Measurements from ENCODE around the gene PPM1E. TPM values are rescaled to one million over a fixed set of nuclear protein-coding genes. Genes with fewer than 3 reads are reported as not detected.

The PPM1E gene
- total RNA-seq, 1 experiment from 2014 or later: 7.1 TPM

DNA sequence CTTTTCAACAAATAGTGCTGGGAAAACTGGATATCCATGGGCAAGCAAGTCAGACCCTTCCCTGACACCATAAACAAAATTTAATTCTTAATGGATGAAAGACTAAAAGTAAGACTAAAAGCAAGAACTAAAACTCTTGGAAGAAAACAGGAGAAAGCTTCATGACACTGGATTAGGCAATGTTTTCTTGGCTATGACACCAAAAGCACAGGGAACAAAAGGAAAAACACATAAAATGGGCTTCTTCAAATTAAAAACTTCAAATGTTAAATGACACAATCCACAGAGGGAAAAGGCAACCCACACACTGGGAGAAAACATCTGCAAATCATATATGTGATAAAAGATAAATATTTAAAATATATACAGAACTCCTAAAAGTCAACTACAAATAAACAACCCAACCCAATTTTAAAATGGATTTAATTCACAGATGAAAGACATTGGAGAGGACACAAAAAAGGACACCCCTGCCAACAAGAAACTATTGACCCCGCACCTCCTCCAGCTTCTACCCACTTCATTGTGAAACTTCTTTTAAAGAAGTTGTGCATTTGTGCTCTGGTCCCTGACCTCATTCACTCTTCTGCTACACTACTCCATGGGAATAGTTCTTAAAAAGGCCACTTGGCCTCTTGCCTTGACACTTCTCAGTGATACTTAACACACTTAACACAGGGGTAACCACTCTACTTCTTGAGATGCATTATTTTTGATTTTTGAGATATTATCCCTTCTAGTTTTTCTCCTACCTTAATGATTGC, 270.7 kb downstream of the PPM1E start:
- H3K4me1 Mint-ChIP-seq: no peaks in the 10 kb centered on the region
- H3K9ac ChIP-seq (ENCODE audit: extremely low read depth, insufficient read length, low read length): no peak overlapping the region

More for the DNA sequence above, 270.7 kb downstream of the PPM1E start:
- Mint-ChIP-seq H3K4me3 (no peak overlapping the region; a peak in 1 of 5 replicates), H3K9me3 (no peaks in the 10 kb centered on the region; a peak in 2 of 5 replicates), H3K36me3 (ENCODE audit: insufficient read depth in 1 of 3, low read depth in 3 of 3) (peaks cover 8 to 18% (median 8%) of the 10 kb centered on the region in 3 experiments; a peak in 6 of 7 replicates), H3K27ac (peak overlapping the region in 1 of 3 experiments; percentile 20; a peak in 1 of 7 replicates), H3K27me3 (ENCODE audit: low read depth) (no peaks in the 10 kb centered on the region)
- Histone ChIP-seq H3K23ac (ENCODE audit: insufficient read length, low read depth, low read length) (no peak overlapping the region), H3K79me2 (ENCODE audit: insufficient read depth, low read length) (no peaks in the 10 kb centered on the region), H2BK15ac (ENCODE audit: low read depth, low read length) (no peak overlapping the region), H3K27ac (ENCODE audit: insufficient read length, low read depth, low read length) (no peak overlapping the region), H3K4ac (ENCODE audit: low read depth, low read length) (no peak overlapping the region), H2AFZ (ENCODE audit: low read length) (no peak overlapping the region), H3K18ac (ENCODE audit: insufficient read length, low read depth, low read length) (no peak overlapping the region), H2BK12ac (ENCODE audit: insufficient read length, low read depth, low read length) (no peak overlapping the region), H3K4me2 (ENCODE audit: insufficient read depth, insufficient read length, low read length) (no peak overlapping the region), H3K23me2 (ENCODE audit: insufficient read length, low read depth, low read length, poor library complexity, severe bottlenecking) (no peaks in the 10 kb centered on the region), H3K79me1 (ENCODE audit: insufficient read depth, low read depth, low read length, poor library complexity, severe bottlenecking) (no peaks in the 10 kb centered on the region), H4K20me1 (ENCODE audit: control insufficient read depth, insufficient read depth, insufficient read length) (no peaks in the 10 kb centered on the region), H3K9me3 (ENCODE audit: control insufficient read depth, low read depth, low read length) (no peaks in the 10 kb centered on the region), H2BK5ac (ENCODE audit: insufficient read length, low read length) (no peak overlapping the region), H4K91ac (ENCODE audit: insufficient read length, low read depth, low read length) (no peak overlapping the region), H3T11ph (ENCODE audit: low read length) (no peak overlapping the region), H3K4me1 (ENCODE audit: insufficient read depth, low read length) (no peaks in the 10 kb centered on the region), H3K27me3 (ENCODE audit: insufficient read depth, low read length) (no peaks in the 10 kb centered on the region), H2AK5ac (ENCODE audit: insufficient read length, low read length) (no peak overlapping the region), H3K56ac (ENCODE audit: insufficient read length, low read depth, low read length) (no peak overlapping the region), H4K5ac (ENCODE audit: insufficient read length, low read depth, low read length) (no peak overlapping the region), H4K8ac (replicated peaks; ENCODE audit: insufficient read length, low read depth, low read length) (no peak overlapping the region), H2BK120ac (ENCODE audit: low read depth, low read length, poor library complexity, severe bottlenecking) (no peak overlapping the region), H3K14ac (ENCODE audit: insufficient read depth, low read length) (no peak overlapping the region), H2BK20ac (ENCODE audit: low read depth, low read length, poor library complexity, severe bottlenecking) (no peak overlapping the region)
- DNase-seq: no peak
- TF ChIP-seq, protein P1, sequence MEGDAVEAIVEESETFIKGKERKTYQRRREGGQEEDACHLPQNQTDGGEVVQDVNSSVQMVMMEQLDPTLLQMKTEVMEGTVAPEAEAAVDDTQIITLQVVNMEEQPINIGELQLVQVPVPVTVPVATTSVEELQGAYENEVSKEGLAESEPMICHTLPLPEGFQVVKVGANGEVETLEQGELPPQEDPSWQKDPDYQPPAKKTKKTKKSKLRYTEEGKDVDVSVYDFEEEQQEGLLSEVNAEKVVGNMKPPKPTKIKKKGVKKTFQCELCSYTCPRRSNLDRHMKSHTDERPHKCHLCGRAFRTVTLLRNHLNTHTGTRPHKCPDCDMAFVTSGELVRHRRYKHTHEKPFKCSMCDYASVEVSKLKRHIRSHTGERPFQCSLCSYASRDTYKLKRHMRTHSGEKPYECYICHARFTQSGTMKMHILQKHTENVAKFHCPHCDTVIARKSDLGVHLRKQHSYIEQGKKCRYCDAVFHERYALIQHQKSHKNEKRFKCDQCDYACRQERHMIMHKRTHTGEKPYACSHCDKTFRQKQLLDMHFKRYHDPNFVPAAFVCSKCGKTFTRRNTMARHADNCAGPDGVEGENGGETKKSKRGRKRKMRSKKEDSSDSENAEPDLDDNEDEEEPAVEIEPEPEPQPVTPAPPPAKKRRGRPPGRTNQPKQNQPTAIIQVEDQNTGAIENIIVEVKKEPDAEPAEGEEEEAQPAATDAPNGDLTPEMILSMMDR (conservative IDR thresholded peaks at IDR 0.05): no peak
- WGBS (ENCODE audit: extremely low coverage, insufficient read length, low lambda C conversion rate): no CpG with 5 or more reads among the region's 1 CpG

Measured in H9 (cell line).